Measurements from ENCODE around the gene ZBTB7C. TPM values are rescaled to one million over a fixed set of nuclear protein-coding genes. Genes with fewer than 3 reads are reported as not detected.

The ZBTB7C gene
- total RNA-seq, 1 experiment from 2014 or later, result 0.32 TPM

DNA sequence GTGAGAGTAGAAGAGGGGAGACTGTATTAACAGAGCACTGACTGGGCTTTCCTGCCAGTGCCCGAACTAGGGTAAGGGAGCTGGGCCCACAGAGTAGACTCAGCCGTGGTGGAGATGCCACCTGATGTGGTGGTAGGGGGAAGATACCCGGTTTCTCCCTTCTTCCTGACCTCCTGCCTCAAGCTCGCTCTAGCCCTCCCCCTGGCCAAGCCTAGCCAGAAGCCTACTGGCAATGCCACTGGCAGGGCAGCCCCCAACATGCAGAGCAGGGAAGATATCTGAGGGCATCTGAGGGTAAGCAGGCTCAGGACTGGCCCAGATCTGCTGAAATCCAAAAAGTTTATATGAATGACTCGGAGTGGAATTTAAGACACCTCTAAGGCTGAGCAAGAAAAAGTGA, 316.1 kb downstream of the ZBTB7C start:
- CTCF ChIA-PET, result no interaction called here
- Histone ChIP-seq H3K4me1 (ENCODE audit: insufficient read depth, low read length, poor library complexity, severe bottlenecking) (no peaks in the 10 kb centered on the region), H3K27ac (ENCODE audit: low read depth, low read length, poor library complexity, severe bottlenecking) (no peak overlapping the region), H3K4me3 (ENCODE audit: low read depth, low read length, poor library complexity, severe bottlenecking) (no peak overlapping the region), H3K36me3 (ENCODE audit: insufficient read depth, low read length, poor library complexity, severe bottlenecking) (no peaks in the 10 kb centered on the region), H3K9me3 (ENCODE audit: low read depth, low read length, poor library complexity, severe bottlenecking) (no peaks in the 10 kb centered on the region), H3K27me3 (replicated peaks; ENCODE audit: insufficient read depth, low read depth, low read length, poor library complexity) (peaks cover 6% of the 10 kb centered on the region)
- no peak for DNase-seq (ENCODE audit: low spot score)
- POLR2A ChIA-PET (ENCODE audit: low non-redundant PET), result no interaction called here
- intact Hi-C loops (cut with micrococcal nuclease; ENCODE audit: unreplicated experiment), result no loop called here
- TF ChIP-seq, protein P1, sequence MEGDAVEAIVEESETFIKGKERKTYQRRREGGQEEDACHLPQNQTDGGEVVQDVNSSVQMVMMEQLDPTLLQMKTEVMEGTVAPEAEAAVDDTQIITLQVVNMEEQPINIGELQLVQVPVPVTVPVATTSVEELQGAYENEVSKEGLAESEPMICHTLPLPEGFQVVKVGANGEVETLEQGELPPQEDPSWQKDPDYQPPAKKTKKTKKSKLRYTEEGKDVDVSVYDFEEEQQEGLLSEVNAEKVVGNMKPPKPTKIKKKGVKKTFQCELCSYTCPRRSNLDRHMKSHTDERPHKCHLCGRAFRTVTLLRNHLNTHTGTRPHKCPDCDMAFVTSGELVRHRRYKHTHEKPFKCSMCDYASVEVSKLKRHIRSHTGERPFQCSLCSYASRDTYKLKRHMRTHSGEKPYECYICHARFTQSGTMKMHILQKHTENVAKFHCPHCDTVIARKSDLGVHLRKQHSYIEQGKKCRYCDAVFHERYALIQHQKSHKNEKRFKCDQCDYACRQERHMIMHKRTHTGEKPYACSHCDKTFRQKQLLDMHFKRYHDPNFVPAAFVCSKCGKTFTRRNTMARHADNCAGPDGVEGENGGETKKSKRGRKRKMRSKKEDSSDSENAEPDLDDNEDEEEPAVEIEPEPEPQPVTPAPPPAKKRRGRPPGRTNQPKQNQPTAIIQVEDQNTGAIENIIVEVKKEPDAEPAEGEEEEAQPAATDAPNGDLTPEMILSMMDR (conservative IDR thresholded peaks at IDR 0.05; ENCODE audit: low read depth, low read length), result no peak
- TF ChIP-seq EZH2 (IDR thresholded peaks at IDR 0.05; ENCODE audit: borderline replicate concordance, low read depth, low read length, poor library complexity, severe bottlenecking), result no peak
- no TSS peak for BruUV-seq (replicated peaks)

DNA sequence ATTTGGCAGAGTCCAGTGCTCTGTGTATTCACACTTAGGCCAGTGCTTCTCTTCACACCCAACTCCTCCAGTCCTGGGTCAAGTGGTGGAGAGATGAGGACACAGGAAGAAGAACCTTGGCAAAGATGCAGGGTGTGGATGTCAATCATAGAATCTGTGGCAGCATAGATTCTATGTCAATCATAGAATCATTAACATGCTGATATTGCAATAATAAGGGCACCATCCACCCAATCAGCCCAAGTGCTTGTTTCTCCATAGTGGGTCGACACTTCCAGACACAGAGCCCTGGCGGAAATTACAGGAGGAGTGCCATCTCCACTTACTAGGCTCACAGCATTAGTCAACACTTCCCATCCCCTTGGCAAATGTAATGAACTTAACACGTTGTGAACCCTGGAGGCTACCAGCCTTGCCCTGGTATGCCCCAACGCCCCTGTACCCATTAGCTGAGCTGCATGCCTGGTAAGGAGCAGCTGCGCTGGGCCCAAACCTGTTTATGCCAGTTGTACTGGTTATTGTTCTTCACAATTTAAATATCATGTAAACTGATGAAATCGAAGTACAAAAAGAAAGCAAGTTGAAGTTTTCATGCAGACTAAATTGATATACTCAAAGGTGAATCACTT, 317.2 kb downstream of the ZBTB7C start:
- intact Hi-C loops (cut with micrococcal nuclease; ENCODE audit: unreplicated experiment), result no loop called here
- H3K27ac ChIP-seq (ENCODE audit: low read depth, low read length, poor library complexity, severe bottlenecking), result no peak overlapping the region
- BruUV-seq (replicated peaks), result no TSS peak
- no peaks in the 10 kb centered on the region for H3K36me3 ChIP-seq (ENCODE audit: insufficient read depth, low read length, poor library complexity, severe bottlenecking)
- no peak for TF ChIP-seq EZH2 (IDR thresholded peaks at IDR 0.05; ENCODE audit: borderline replicate concordance, low read depth, low read length, poor library complexity, severe bottlenecking)
- TF ChIP-seq, protein P1 (conservative IDR thresholded peaks at IDR 0.05; ENCODE audit: low read depth, low read length), result no peak
- DNase-seq (ENCODE audit: low spot score), result no peak
- H3K4me1 ChIP-seq (ENCODE audit: insufficient read depth, low read length, poor library complexity, severe bottlenecking), result no peaks in the 10 kb centered on the region
- H3K9me3 ChIP-seq (ENCODE audit: low read depth, low read length, poor library complexity, severe bottlenecking), result no peaks in the 10 kb centered on the region
- POLR2A ChIA-PET (ENCODE audit: low non-redundant PET), result no interaction called here
- CTCF ChIA-PET, result no interaction called here
- peaks cover 6% of the 10 kb centered on the region for H3K27me3 ChIP-seq (replicated peaks; ENCODE audit: insufficient read depth, low read depth, low read length, poor library complexity)
- no peak overlapping the region for H3K4me3 ChIP-seq (ENCODE audit: low read depth, low read length, poor library complexity, severe bottlenecking)

DNA sequence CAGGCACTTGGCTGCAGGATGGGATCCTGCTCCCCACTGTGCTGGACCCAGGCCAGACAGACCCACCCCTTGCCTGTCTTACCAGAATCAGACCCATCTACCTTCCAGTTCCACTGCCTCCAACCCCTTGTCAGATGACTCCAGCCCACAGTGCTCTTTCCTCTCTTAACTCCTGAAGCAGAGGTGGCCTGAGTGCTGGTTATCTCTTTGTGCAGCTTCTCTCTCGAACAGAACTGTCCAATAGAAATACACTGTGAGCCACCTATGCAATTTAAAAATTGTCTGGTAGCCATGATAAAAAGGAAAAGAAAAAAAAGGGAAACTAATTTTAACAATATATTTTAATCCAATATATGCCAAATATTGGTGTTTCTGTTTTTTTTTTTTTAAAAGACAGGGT, 318.5 kb downstream of the ZBTB7C start:
- H3K27ac ChIP-seq (ENCODE audit: low read depth, low read length, poor library complexity, severe bottlenecking), result no peak overlapping the region
- no peaks in the 10 kb centered on the region for H3K4me1 ChIP-seq (ENCODE audit: insufficient read depth, low read length, poor library complexity, severe bottlenecking)
- POLR2A ChIA-PET (ENCODE audit: low non-redundant PET), result no interaction called here
- intact Hi-C loops (cut with micrococcal nuclease; ENCODE audit: unreplicated experiment), result no loop called here
- CTCF ChIA-PET, result no interaction called here
- DNase-seq (ENCODE audit: low spot score), result no peak
- H3K36me3 ChIP-seq (ENCODE audit: insufficient read depth, low read length, poor library complexity, severe bottlenecking), result no peaks in the 10 kb centered on the region
- TF ChIP-seq, protein P1 (conservative IDR thresholded peaks at IDR 0.05; ENCODE audit: low read depth, low read length), result no peak
- no peak for TF ChIP-seq EZH2 (IDR thresholded peaks at IDR 0.05; ENCODE audit: borderline replicate concordance, low read depth, low read length, poor library complexity, severe bottlenecking)
- no peak overlapping the region for H3K4me3 ChIP-seq (ENCODE audit: low read depth, low read length, poor library complexity, severe bottlenecking)
- no peaks in the 10 kb centered on the region for H3K9me3 ChIP-seq (ENCODE audit: low read depth, low read length, poor library complexity, severe bottlenecking)
- no TSS peak for BruUV-seq (replicated peaks)
- peaks cover 4% of the 10 kb centered on the region for H3K27me3 ChIP-seq (replicated peaks; ENCODE audit: insufficient read depth, low read depth, low read length, poor library complexity)
